Esophagus (tissue), 2 donors: Measurements from ENCODE around the gene TMPRSS11F. TPM values are rescaled to one million over a fixed set of nuclear protein-coding genes. Genes with fewer than 3 reads are reported as not detected.

Source experiments
- H3K27ac ChIP-seq, 2 donors: one replicate each; pipeline ENCODE4 v1.5.1; 2013; ENCODE audit warnings: low read depth in 2 of 2, mild to moderate bottlenecking in 2 of 2, inconsistent platforms in 1 of 2, low read length in 1 of 2, moderate library complexity in 1 of 2
- H3K27me3 ChIP-seq, 2 donors: one replicate each; pipeline ENCODE4 v1.6.1; 2013; ENCODE audit warnings: low read length in 2 of 2, control low read depth in 1 of 2, mild to moderate bottlenecking in 1 of 2; ENCODE audit not compliant: insufficient read depth in 2 of 2, control insufficient read depth in 1 of 2
- H3K36me3 ChIP-seq, 2 donors: one replicate each; pipeline ENCODE4 v1.6.1; 2013; ENCODE audit warnings: low read length in 1 of 2; ENCODE audit not compliant: control insufficient read depth in 2 of 2, insufficient read depth in 2 of 2
- H3K4me1 ChIP-seq, 2 donors: one replicate each; pipeline ENCODE4 v1.6.1; 2013; ENCODE audit warnings: low read length in 1 of 2; ENCODE audit not compliant: control insufficient read depth in 2 of 2, insufficient read depth in 2 of 2
- H3K4me3 ChIP-seq, 2 donors: one replicate each; pipeline ENCODE4 v1.5.1; 2013; ENCODE audit warnings: low read length in 2 of 2, mild to moderate bottlenecking in 2 of 2, low read depth in 1 of 2, moderate library complexity in 1 of 2
- H3K9me3 ChIP-seq, 2 donors: one replicate each; pipeline ENCODE4 v1.6.1; 2013; ENCODE audit warnings: mild to moderate bottlenecking in 2 of 2, low read depth in 1 of 2, low read length in 1 of 2, moderate library complexity in 1 of 2; ENCODE audit not compliant: control insufficient read depth in 2 of 2, insufficient read depth in 1 of 2
- WGBS, 2 donors: extraction: QIAGEN DNeasy Blood & Tissue Kit; methylation state at CpG; one replicate each; pipeline ENCODE4 v1.1.7; 2013; 5-methylcytosine and 5-hydroxymethylcytosine counted together
- polyA plus RNA-seq, 2 donors: library from polyadenylated mRNA; stranded (reverse); fragments of 200-250 nt; gene quantifications; one replicate each; pipeline ENCODE4 v1.2.3, GENCODE V29; 2013
- donor health status: healthy with polysubstance abuse.
- donor health status: Bipolar disorder and iron deficiency.

The TMPRSS11F gene
- polyA plus RNA-seq, 2 donors = 4.3 to 6.6 TPM

GRCh38 chr4:68152411-68152810 lies 22.7 kb upstream of the TMPRSS11F start:
- Histone ChIP-seq H3K9me3 (no peaks in the 10 kb centered on the region), H3K4me3 (no peak overlapping the region), H3K27me3 (no peaks in the 10 kb centered on the region), H3K27ac (peak overlapping the region in 1 of 2 donors; percentile 59), H3K36me3 (no peaks in the 10 kb centered on the region), H3K4me1 (peaks cover 0 to 2% of the 10 kb centered on the region in 2 donors)
- 28 to 36% methylated on average over 2 of the region's 2 CpGs for WGBS, 2 donors

GRCh38 chr4:68148800-68149685 lies 19.4 kb upstream of the TMPRSS11F start:
- WGBS, 2 donors = 79 to 82% methylated on average over 3 of the region's 3 CpGs
- Histone ChIP-seq H3K27me3 (no peaks in the 10 kb centered on the region), H3K4me3 (no peak overlapping the region), H3K27ac (no peak overlapping the region), H3K4me1 (peaks cover 0 to 2% of the 10 kb centered on the region in 2 donors), H3K36me3 (no peaks in the 10 kb centered on the region), H3K9me3 (no peaks in the 10 kb centered on the region)

- Histone ChIP-seq H3K4me1 (peaks cover 0 to 2% of the 10 kb centered on the region in 2 donors), H3K36me3 (no peaks in the 10 kb centered on the region), H3K27me3 (no peaks in the 10 kb centered on the region), H3K9me3 (no peaks in the 10 kb centered on the region), H3K27ac (no peak overlapping the region), H3K4me3 (no peak overlapping the region)
- WGBS, 2 donors = 100% methylated on average over 1 of the region's 1 CpG
Observed at GRCh38 chr4:68147079-68147478, 17.4 kb upstream of the TMPRSS11F start.

GRCh38 chr4:68145261-68145660 lies 15.6 kb upstream of the TMPRSS11F start:
- H3K9me3 ChIP-seq = no peaks in the 10 kb centered on the region
- H3K27me3 ChIP-seq = no peaks in the 10 kb centered on the region
- no peak overlapping the region for H3K27ac ChIP-seq
- no peak overlapping the region for H3K4me3 ChIP-seq
- peaks cover 0 to 2% of the 10 kb centered on the region in 2 donors for H3K4me1 ChIP-seq
- no peaks in the 10 kb centered on the region for H3K36me3 ChIP-seq
- WGBS, 2 donors = 77 to 79% methylated on average over 1 of the region's 1 CpG

- no peaks in the 10 kb centered on the region for H3K36me3 ChIP-seq
- H3K4me3 ChIP-seq = no peak overlapping the region
- no peaks in the 10 kb centered on the region for H3K4me1 ChIP-seq
- no peaks in the 10 kb centered on the region for H3K9me3 ChIP-seq
- 44 to 45% methylated on average over 1 of the region's 1 CpG for WGBS, 2 donors
- no peak overlapping the region for H3K27ac ChIP-seq
- H3K27me3 ChIP-seq = no peaks in the 10 kb centered on the region
Observed at GRCh38 chr4:68141852-68142251, 12.2 kb upstream of the TMPRSS11F start.

- 89 to 96% methylated on average over 2 of the region's 2 CpGs for WGBS, 2 donors
- Histone ChIP-seq H3K9me3 (peaks cover 0 to 5% of the 10 kb centered on the region in 2 donors), H3K4me1 (no peaks in the 10 kb centered on the region), H3K4me3 (no peak overlapping the region), H3K36me3 (no peaks in the 10 kb centered on the region), H3K27ac (no peak overlapping the region), H3K27me3 (no peaks in the 10 kb centered on the region)
Observed at GRCh38 chr4:68132342-68132741, 2.7 kb upstream of the TMPRSS11F start.

- no peak overlapping the region for H3K4me3 ChIP-seq
- no peaks in the 10 kb centered on the region for H3K9me3 ChIP-seq
- no peak overlapping the region for H3K27ac ChIP-seq
- no peaks in the 10 kb centered on the region for H3K4me1 ChIP-seq
- 95 to 96% methylated on average over 9 of the region's 9 CpGs for WGBS, 2 donors
- H3K36me3 ChIP-seq = no peaks in the 10 kb centered on the region
- H3K27me3 ChIP-seq = no peaks in the 10 kb centered on the region
Observed at GRCh38 chr4:68124262-68124661, 5.4 kb downstream of the TMPRSS11F start.

GRCh38 chr4:68123525-68123924 lies 6.1 kb downstream of the TMPRSS11F start:
- Histone ChIP-seq H3K4me3 (no peak overlapping the region), H3K9me3 (no peaks in the 10 kb centered on the region), H3K4me1 (no peaks in the 10 kb centered on the region), H3K36me3 (no peaks in the 10 kb centered on the region), H3K27me3 (no peaks in the 10 kb centered on the region), H3K27ac (no peak overlapping the region)
- WGBS, 2 donors = 71 to 77% methylated on average over 2 of the region's 2 CpGs

GRCh38 chr4:68119921-68120320 lies 9.7 kb downstream of the TMPRSS11F start:
- H3K36me3 ChIP-seq = no peaks in the 10 kb centered on the region
- no peaks in the 10 kb centered on the region for H3K9me3 ChIP-seq
- H3K27ac ChIP-seq = no peak overlapping the region
- H3K4me3 ChIP-seq = no peak overlapping the region
- no peaks in the 10 kb centered on the region for H3K4me1 ChIP-seq
- H3K27me3 ChIP-seq = no peaks in the 10 kb centered on the region

GRCh38 chr4:68110441-68110840 lies 19.2 kb downstream of the TMPRSS11F start:
- Histone ChIP-seq H3K4me1 (no peaks in the 10 kb centered on the region), H3K4me3 (no peak overlapping the region), H3K9me3 (no peaks in the 10 kb centered on the region), H3K27me3 (no peaks in the 10 kb centered on the region), H3K27ac (no peak overlapping the region), H3K36me3 (no peaks in the 10 kb centered on the region)
- 78 to 92% methylated on average over 1 of the region's 1 CpG for WGBS, 2 donors
